Spinal cord (tissue), 10 donors: ENCODE measurements around the gene OSBPL2. TPM values are rescaled to one million over a fixed set of nuclear protein-coding genes. Genes with fewer than 3 reads are reported as not detected.

Source experiments
- DNase-seq, 6 donors: peaks; one replicate each; pipeline versions ENCODE4 v3.0.0 to v3.0.0-alpha.2; 2013 to 2015; ENCODE audit warnings: low spot score in 6 of 6, low read depth in 4 of 6
- H3K27ac ChIP-seq: one replicate; pipeline ENCODE4 v1.5.1; 2013; ENCODE audit warnings: low read depth, low read length, control low read depth
- H3K27me3 ChIP-seq: one replicate; pipeline ENCODE4 v1.6.1; 2013; ENCODE audit warnings: low read length; ENCODE audit not compliant: control insufficient read depth, insufficient read depth
- H3K36me3 ChIP-seq: one replicate; pipeline ENCODE4 v1.6.1; 2013; ENCODE audit warnings: low read length; ENCODE audit not compliant: control insufficient read depth, insufficient read depth
- H3K4me1 ChIP-seq: one replicate; pipeline ENCODE4 v1.6.1; 2013; ENCODE audit warnings: low read length; ENCODE audit not compliant: control insufficient read depth, insufficient read depth
- H3K4me3 ChIP-seq: one replicate; pipeline ENCODE4 v1.5.1; 2013; ENCODE audit warnings: low read depth, low read length, control low read depth
- H3K9me3 ChIP-seq: one replicate; pipeline ENCODE4 v1.6.1; 2013; ENCODE audit warnings: low read length; ENCODE audit not compliant: control insufficient read depth, insufficient read depth
- WGBS: methylation state at CpG from one replicate; pipeline ENCODE4 v1.1.5; 2013; ENCODE audit warnings: missing lambda C conversion rate; ENCODE audit not compliant: insufficient coverage; 5-methylcytosine and 5-hydroxymethylcytosine counted together
- polyA plus RNA-seq, 2 donors: library from polyadenylated mRNA; unstranded; fragments of 120-200 nt; gene quantifications; one replicate each; pipeline ENCODE4 v1.2.1, GENCODE V29; 2013; ENCODE audit not compliant: insufficient read length in 2 of 2
- total RNA-seq, 2 donors: library from RNA; depleted of rRNA in 1 of 2; stranded (reverse); fragments of 120-200 nt in 1 of 2; fragments of >200 nt in 1 of 2; gene quantifications; one replicate each; pipeline versions ENCODE4 v1.2.3 to v1.2.4, GENCODE V29; 2013 to 2014
- donor health status: healthy.

OSBPL2 gene
- total and polyA plus RNA-seq, 4 donors, result 37.0 to 52.5 (median 44.0) TPM

DNA sequence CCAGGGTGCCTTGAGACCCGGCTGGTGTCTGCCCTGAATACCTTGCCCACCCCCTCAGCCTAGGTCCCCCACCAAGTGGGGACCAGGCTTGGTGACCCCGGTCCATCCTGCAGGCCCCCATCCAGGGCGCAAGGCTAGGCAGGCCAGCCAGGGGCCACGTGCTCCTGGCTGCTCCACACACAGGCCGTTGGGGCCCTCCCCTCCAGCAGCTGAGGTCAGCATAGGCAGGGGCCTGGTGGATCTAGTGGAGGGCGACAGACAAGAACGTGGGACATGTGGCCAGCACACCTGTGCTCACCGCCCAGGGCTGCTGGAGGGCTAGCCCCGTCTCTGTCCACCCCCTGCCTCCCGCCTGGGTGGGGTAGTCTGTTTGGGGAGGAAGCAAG, 10.7 kb upstream of the OSBPL2 start:
- no peak overlapping the region for H3K27ac ChIP-seq
- peaks cover 10% of the 10 kb centered on the region for H3K4me1 ChIP-seq
- peaks cover 10% of the 10 kb centered on the region for H3K27me3 ChIP-seq
- H3K4me3 ChIP-seq, result no peak overlapping the region
- no peaks in the 10 kb centered on the region for H3K36me3 ChIP-seq
- no peak for DNase-seq
- WGBS, result 65% methylated on average over 8 of the region's 10 CpGs
- H3K9me3 ChIP-seq, result no peaks in the 10 kb centered on the region

DNA sequence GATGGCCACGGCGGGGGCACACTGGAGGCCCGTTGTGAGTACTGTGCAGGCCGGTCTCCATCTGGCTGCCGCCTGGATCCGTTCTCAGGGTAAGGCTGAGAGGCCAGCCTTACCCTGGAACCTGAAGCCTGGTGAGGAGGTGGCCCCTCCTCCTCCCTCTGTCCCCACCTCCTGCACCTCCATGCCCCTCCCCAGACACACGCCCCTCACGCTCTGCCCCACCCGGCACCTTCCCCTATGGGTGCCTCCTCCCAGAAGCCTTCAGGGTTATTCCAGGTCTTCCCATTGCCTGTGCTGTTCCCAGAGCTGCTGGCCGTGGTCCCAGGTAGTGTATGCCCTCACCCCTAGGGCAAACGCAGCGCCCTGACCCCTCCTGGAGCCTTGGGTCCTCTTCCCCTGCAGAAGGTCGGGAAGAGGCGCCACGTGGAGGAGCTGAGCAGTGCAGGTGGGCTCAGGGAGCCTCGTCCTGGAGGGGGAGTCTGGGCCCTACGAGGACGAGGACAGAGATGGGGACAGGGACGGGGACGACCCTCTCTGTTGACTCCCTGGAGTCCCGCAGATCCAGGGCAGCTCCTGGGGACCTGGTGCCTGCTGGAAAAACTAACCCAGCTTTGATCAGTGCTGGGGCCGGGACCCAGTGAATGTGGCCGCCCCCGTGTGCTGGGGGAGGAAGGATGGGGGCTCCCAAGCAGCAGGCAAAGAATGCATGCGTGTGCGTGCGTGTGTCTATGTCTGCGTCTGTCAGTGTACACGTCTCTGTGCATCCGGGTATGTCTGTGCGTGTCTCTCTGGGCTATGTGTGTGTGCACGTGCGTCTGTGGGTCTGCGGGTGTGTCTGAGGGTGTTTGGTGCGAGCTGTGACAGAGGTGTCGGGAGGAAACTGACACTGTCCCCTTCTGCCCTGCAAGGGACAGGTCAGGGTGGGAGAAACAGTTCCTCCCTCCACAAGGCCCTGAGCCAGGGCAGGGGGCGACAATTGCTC, 10.1 kb upstream of the OSBPL2 start:
- WGBS, result 60% methylated on average over 35 of the region's 37 CpGs
- H3K27me3 ChIP-seq, result peaks cover 6% of the 10 kb centered on the region
- no peak overlapping the region for H3K27ac ChIP-seq
- H3K9me3 ChIP-seq, result no peaks in the 10 kb centered on the region
- no peaks in the 10 kb centered on the region for H3K36me3 ChIP-seq
- DNase-seq, result no peak
- H3K4me3 ChIP-seq, result no peak overlapping the region
- H3K4me1 ChIP-seq, result peaks cover 16% of the 10 kb centered on the region

DNA sequence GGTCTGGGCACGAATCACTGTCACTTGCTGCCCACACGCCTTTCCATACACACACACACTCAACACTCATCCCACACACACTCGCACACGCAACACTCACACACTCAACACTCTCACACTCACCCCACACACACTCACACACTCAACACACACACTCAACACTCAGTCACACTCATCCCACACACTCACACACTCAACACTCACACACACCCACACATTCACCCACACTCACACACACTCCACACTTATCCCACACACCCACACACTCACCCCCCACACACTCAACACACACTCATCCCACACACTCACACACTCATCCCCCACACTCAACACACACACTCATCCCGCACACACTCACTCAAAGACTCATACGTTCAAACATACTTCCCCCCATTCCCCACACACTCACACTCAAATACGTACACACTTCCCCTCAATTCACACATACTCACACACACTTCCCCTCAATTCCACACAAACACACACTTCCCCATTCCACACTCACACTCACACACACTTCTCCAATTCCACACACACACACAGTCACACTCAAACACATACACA, 9.3 kb upstream of the OSBPL2 start:
- H3K4me1 ChIP-seq, result peaks cover 20% of the 10 kb centered on the region
- H3K27me3 ChIP-seq, result peaks cover 2% of the 10 kb centered on the region
- H3K4me3 ChIP-seq, result no peak overlapping the region
- no peak overlapping the region for H3K27ac ChIP-seq
- 89% methylated on average over 7 of the region's 7 CpGs for WGBS
- H3K9me3 ChIP-seq, result no peaks in the 10 kb centered on the region
- DNase-seq, result no peak
- no peaks in the 10 kb centered on the region for H3K36me3 ChIP-seq

DNA sequence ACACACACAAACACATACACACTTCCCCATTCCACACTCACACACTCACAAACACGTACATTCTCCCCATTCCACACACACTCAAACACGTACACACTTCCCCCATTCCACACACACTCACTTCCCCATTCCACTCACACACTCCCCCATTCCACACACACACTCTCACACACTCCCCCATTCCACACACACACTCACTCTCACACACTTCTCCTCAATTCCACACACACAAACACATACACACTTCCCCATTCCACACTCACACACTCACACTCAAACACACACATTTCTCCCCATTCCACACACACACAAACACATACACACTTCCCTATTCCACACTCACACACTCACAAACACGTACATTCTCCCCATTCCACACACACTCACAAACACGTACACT, 8.7 kb upstream of the OSBPL2 start:
- no peaks in the 10 kb centered on the region for H3K36me3 ChIP-seq
- H3K27me3 ChIP-seq, result no peaks in the 10 kb centered on the region
- H3K27ac ChIP-seq, result no peak overlapping the region
- H3K4me3 ChIP-seq, result no peak overlapping the region
- 78% methylated on average over 4 of the region's 4 CpGs for WGBS
- H3K9me3 ChIP-seq, result no peaks in the 10 kb centered on the region
- DNase-seq, result no peak
- peaks cover 25% of the 10 kb centered on the region for H3K4me1 ChIP-seq

DNA sequence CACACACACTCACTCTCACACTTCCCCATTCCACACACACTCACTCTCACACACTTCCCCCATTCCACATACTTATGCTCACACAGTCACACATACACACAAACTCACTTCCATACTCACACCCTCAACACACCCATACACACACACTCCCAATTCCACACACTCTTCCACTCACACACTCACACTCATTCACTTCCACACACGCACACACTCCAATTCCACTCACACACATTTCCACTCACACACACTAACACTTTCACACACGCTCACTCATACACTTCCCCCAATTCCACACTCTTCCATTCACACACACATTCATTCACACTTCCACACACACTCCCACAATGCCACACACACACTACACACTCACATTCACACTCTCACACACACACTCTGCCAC, 8.0 kb upstream of the OSBPL2 start:
- no peak for DNase-seq
- H3K36me3 ChIP-seq, result no peaks in the 10 kb centered on the region
- no peak overlapping the region for H3K4me3 ChIP-seq
- peaks cover 31% of the 10 kb centered on the region for H3K4me1 ChIP-seq
- 100% methylated on average over 2 of the region's 2 CpGs for WGBS
- no peak overlapping the region for H3K27ac ChIP-seq
- H3K9me3 ChIP-seq, result no peaks in the 10 kb centered on the region
- H3K27me3 ChIP-seq, result no peaks in the 10 kb centered on the region

DNA sequence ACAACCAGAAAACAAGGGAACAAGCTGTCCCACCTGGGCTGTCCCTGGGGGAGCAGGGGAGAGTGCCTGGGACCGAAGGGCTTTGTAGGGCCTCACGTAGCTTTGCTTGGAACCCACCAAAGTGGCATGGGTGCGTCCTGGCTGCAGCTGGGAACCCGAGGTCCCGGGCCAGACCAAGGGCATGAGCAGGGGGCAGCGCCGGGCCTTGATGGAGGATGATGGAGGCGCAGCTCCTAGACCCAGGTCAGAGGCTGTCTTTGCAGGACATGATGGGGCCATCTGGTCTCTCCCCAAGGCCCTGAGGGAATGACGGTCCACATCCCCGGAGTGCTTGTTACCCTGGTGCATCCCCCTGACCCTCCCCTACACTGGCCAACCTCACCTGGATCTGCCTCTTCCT, 7.6 kb upstream of the OSBPL2 start:
- no peaks in the 10 kb centered on the region for H3K36me3 ChIP-seq
- peaks cover 35% of the 10 kb centered on the region for H3K4me1 ChIP-seq
- no peak overlapping the region for H3K27ac ChIP-seq
- WGBS, result 95% methylated on average over 10 of the region's 10 CpGs
- H3K27me3 ChIP-seq, result no peaks in the 10 kb centered on the region
- no peak for DNase-seq
- no peaks in the 10 kb centered on the region for H3K9me3 ChIP-seq
- H3K4me3 ChIP-seq, result no peak overlapping the region

DNA sequence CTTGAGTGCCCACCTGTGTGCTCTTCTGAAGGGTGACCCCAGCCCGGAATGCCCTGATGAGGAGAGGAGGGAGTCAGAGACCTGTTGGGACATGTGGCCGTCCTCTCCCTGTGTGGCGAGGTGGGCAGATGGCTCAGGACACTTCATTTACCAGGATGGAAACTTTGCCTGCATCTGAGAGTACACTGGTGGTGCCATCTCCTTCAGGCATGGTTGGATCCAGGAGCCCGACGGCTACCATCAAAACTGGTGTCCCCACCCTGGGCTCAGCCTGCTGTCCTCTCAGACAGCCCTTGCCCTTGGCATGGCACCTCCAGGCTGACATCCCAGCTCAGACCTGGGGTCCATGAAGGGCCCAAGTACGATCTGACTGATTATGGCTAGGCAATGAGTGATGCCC, 7.0 kb upstream of the OSBPL2 start:
- Histone ChIP-seq H3K27ac (no peak overlapping the region), H3K9me3 (no peaks in the 10 kb centered on the region), H3K27me3 (no peaks in the 10 kb centered on the region), H3K4me3 (no peak overlapping the region), H3K36me3 (no peaks in the 10 kb centered on the region), H3K4me1 (peaks cover 41% of the 10 kb centered on the region)
- DNase-seq, result no peak
- WGBS, result 89% methylated on average over 6 of the region's 6 CpGs

DNA sequence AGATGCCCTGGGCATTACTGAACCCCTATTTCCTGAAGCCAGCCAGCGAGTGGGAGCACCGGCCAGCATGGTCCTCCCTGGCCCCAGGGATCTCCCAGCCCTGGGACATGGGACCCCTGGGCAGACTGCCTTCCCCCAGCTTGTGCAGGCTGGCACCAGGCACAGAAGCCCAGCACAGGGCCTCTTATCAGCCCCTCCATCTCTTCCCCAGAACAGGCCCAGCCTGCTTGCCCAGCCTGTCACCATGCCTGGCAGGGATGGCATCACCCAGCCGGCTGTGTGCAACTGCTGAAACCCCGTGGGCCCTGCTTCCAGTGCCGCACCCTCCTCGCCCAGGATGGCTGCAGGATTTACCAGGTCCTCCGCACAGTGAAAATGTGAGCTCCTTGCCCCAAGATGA, 6.1 kb upstream of the OSBPL2 start:
- Histone ChIP-seq H3K4me3 (no peak overlapping the region), H3K9me3 (no peaks in the 10 kb centered on the region), H3K27me3 (no peaks in the 10 kb centered on the region), H3K27ac (no peak overlapping the region), H3K4me1 (peaks cover 44% of the 10 kb centered on the region), H3K36me3 (no peaks in the 10 kb centered on the region)
- no peak for DNase-seq
- WGBS, result 88% methylated on average over 7 of the region's 7 CpGs

DNA sequence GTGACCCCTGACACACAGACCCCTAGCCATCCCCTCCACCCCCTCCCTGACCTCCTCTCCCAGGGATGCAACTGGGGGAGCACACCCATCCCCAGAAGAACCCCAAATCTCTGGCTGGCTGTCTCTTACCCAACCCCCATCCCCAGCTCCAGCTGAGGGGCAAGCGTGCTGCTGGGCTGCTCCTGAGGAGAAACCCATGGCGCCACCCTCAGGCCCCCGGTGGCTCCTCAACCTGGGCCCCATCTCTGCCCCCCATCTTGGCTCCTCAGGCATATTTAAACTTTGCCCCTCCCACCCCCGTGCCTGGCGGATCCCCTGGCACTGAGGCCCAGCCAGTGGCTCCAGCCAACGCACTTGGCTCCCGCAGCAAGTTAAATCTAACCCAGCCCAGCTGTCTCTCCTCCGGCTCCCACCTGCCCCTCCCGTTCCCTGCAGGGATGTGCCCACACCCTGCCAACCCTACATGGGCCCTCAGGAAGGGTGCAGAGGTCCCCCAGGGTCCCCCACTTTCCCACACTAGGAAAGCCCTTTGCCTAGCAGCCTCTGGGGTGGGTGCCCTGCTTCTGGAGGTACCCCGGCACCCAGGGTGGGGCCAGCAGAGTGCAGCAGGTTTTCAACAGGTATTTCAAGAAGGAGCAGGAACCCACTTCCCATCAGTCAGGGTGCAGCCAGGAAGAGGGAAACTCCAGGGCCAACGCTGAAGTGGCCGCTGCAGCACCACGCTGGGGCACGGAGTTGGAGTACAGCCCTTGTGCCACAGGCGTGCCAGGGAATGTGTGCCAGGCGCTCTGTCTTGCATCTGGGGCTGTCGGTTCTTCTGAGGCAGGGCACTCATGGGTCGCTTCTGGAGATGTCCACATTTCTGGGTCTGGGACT, 5.3 kb upstream of the OSBPL2 start:
- no peak overlapping the region for H3K4me3 ChIP-seq
- H3K27ac ChIP-seq, result no peak overlapping the region
- peak in 1 of 6 donors; percentile 62 for DNase-seq
- no peaks in the 10 kb centered on the region for H3K36me3 ChIP-seq
- WGBS, result 57% methylated on average over 18 of the region's 18 CpGs
- H3K27me3 ChIP-seq, result no peaks in the 10 kb centered on the region
- H3K9me3 ChIP-seq, result no peaks in the 10 kb centered on the region
- peaks cover 48% of the 10 kb centered on the region for H3K4me1 ChIP-seq
